ENCODE measurements around the gene CCDC92B.
"Not testable (repeated sequence)": the region's sequence is repeated elsewhere in the genome, so short reads cannot be mapped to it uniquely, and the experiment has no call there.

The CCDC92B gene

GRCh38 chr17:2688351-2689342 is 60.8 kb downstream of the CCDC92B start:
- DNase-seq: no peak

GRCh38 chr17:2687074-2687418 is 62.4 kb downstream of the CCDC92B start:
- no peak for DNase-seq

- no peak for DNase-seq
These were observed 63.8 kb downstream of the CCDC92B start for GRCh38 chr17:2685696-2686095.

- no peak for DNase-seq
These were observed 64.9 kb downstream of the CCDC92B start for GRCh38 chr17:2684549-2684948.

- no peak for DNase-seq
These were observed 65.5 kb downstream of the CCDC92B start for GRCh38 chr17:2683912-2684311.

- no peak for DNase-seq
These were observed 67.1 kb downstream of the CCDC92B start for GRCh38 chr17:2682176-2682938.

GRCh38 chr17:2681650-2682049 is 67.8 kb downstream of the CCDC92B start:
- no peak for DNase-seq

GRCh38 chr17:2680961-2681360 is 68.5 kb downstream of the CCDC92B start:
- no peak for DNase-seq

- not testable (repeated sequence) for DNase-seq
These were observed 70.2 kb downstream of the CCDC92B start for GRCh38 chr17:2679247-2679646.
